HepG2 (cell line): Measurements from ENCODE around the gene GPER1. TPM values are rescaled to one million over a fixed set of nuclear protein-coding genes. Genes with fewer than 3 reads are reported as not detected.

Experiments
- KIAA2018 ChIP-seq: sonication (generic); formaldehyde crosslinking; IDR thresholded peaks from 2 replicates; pipeline ENCODE4 v1.5.0; 2020; ENCODE audit warnings: mild to moderate bottlenecking, missing genetic modification reagents, borderline replicate concordance
- MXD4 ChIP-seq: IDR thresholded peaks from 2 replicates; pipeline ENCODE4 v1.6.1; 2016; ENCODE audit warnings: mild to moderate bottlenecking, missing biosample characterization, missing genetic modification reagents
- STAT5B ChIP-seq: sonication (generic); formaldehyde crosslinking; IDR thresholded peaks from 2 replicates; pipeline ENCODE4 v1.4.0; 2020; ENCODE audit warnings: missing genetic modification reagents
- THAP7 ChIP-seq: sonication (generic); formaldehyde crosslinking; IDR thresholded peaks from 2 replicates; pipeline ENCODE4 v1.8.1; 2023; ENCODE audit warnings: mild to moderate bottlenecking, missing genetic modification reagents
- U2AF2 ChIP-seq: fragments of 200-400 bp; formaldehyde crosslinking; IDR thresholded peaks from 2 replicates; pipeline ENCODE4 v1.6.1; 2017; ENCODE audit warnings: low read depth, mild to moderate bottlenecking, low read length
- ZBTB2 ChIP-seq: sonication (generic); formaldehyde crosslinking; IDR thresholded peaks from 2 replicates; pipeline ENCODE4 v1.8.0; 2022; ENCODE audit warnings: low read depth, missing genetic modification reagents
- ZBTB7A ChIP-seq: sonication (generic); formaldehyde crosslinking; IDR thresholded peaks from 2 replicates; pipeline ENCODE4 v1.8.0; 2022; ENCODE audit warnings: mild to moderate bottlenecking, missing genetic modification reagents
- ZNF329 ChIP-seq: sonication (generic); formaldehyde crosslinking; IDR thresholded peaks from 2 replicates; pipeline ENCODE4 v1.9.0; 2021; ENCODE audit warnings: low read depth, mild to moderate bottlenecking, missing genetic modification reagents
- ZNF552 ChIP-seq: sonication (generic); formaldehyde crosslinking; IDR thresholded peaks from 2 replicates; pipeline ENCODE4 v1.9.0; 2022; ENCODE audit warnings: missing genetic modification reagents, mild to moderate bottlenecking, borderline replicate concordance
- ZNF746 ChIP-seq: sonication (generic); formaldehyde crosslinking; IDR thresholded peaks from 2 replicates; pipeline ENCODE4 v1.8.0; 2022; ENCODE audit warnings: mild to moderate bottlenecking, missing genetic modification reagents
- polyA plus RNA-seq, 8 experiments: library from polyadenylated mRNA; depleted of rRNA in 3 of 8; stranded (reverse) in 7 of 8; unstranded in 1 of 8; fragments of >200 nt; fragmentation: Illumina TruSeq in 4 of 8; extraction: Trizol in 4 of 8; gene quantifications; 2 replicates each; pipeline versions ENCODE4 v1.2.1 to v1.2.3, GENCODE V29; 2011 to 2016; ENCODE audit warnings: low read depth in 4 of 8, missing spikeins in 1 of 8, mixed read lengths in 1 of 8; ENCODE audit not compliant: insufficient read depth in 1 of 8
- total RNA-seq, 5 experiments: library from RNA; depleted of rRNA; stranded (reverse); fragments of >200 nt; fragmentation: Illumina TruSeq; extraction: Trizol; gene quantifications; 2 replicates each; pipeline ENCODE4 v1.2.3, GENCODE V29; 2016; ENCODE audit warnings: low read depth in 1 of 5

GPER1 gene
- total and polyA plus RNA-seq, 2 of the 13 experiments (the other 11 are each of a cell fraction or from before 2014, with no cell fraction given) = 12.7 to 19.7 TPM

- no peak for TF ChIP-seq KIAA2018
- TF ChIP-seq ZBTB2 = no peak
- no peak for TF ChIP-seq ZNF746
- no peak for TF ChIP-seq MXD4 (CRISPR knock-in tag)
- TF ChIP-seq STAT5B (CRISPR knock-in tag) = no peak
- no peak for TF ChIP-seq U2AF2
- TF ChIP-seq THAP7 (CRISPR knock-in tag) = no peak
- no peak for TF ChIP-seq ZNF329 (CRISPR knock-in tag)
- TF ChIP-seq ZNF552 = no peak
- TF ChIP-seq ZBTB7A = no peak
Measured at GRCh38 chr7:1142051-1142635, 54.2 kb downstream of the GPER1 start (continued).
